Stimulated activated CD8-positive, alpha-beta memory T cell treated with anti-CD3 and anti-CD28 coated beads, Interleukin-4, amount 100 ng/mL, for 24 hours (primary cell): Measurements from ENCODE around the gene CLSTN2.

ENCODE experiments used
- DNase-seq: peaks from one replicate; pipeline ENCODE4 v3.0.0-alpha.2; 2020; ENCODE audit warnings: low read depth

Gene CLSTN2

DNA sequence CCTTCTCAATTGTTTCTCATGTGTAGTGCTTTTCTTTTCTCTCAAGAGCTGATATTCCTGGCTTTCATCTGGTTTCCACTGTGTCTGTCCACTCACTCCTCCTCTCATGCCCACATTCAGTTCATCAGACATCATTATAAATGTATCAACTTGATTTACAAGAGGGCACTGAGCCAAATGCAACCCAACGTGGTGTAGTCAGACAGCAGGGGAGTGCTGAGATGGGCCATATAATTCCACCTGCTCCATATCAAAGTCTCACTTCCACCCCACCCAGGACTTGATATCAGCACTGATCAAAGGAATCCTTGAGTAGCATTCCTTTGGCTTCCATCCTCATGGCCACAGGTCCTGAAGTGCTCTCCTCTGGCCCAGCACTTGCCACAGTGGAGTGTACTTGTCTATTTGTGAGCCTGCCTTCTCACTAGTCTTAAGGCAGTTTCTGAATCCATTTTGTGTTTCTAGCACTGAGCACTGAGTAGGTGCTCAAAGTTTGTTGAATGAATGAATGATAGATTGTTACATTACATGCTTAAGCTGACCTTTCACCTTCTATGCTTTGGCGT is 252.8 kb downstream of the CLSTN2 start:
- no peak for DNase-seq

DNA sequence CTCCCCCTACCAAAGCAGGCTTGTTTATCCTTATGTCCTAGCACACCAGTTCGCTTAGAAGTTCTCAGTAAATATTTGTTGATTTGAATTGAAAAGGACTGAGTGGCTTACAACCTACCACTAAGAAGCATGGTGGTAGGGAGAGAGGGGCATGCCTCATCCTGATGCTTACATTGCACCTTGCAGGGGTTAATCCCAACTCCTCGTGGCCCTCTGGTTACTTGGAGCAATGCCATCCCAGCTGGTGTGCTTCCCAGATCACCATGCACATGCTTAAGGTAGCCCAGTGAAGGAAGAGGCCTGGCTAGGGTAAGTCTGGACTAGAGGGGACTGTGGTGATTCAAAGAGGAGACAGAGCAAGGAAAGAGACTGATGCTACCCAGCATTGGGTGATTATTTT is 253.3 kb downstream of the CLSTN2 start:
- DNase-seq: no peak

DNA sequence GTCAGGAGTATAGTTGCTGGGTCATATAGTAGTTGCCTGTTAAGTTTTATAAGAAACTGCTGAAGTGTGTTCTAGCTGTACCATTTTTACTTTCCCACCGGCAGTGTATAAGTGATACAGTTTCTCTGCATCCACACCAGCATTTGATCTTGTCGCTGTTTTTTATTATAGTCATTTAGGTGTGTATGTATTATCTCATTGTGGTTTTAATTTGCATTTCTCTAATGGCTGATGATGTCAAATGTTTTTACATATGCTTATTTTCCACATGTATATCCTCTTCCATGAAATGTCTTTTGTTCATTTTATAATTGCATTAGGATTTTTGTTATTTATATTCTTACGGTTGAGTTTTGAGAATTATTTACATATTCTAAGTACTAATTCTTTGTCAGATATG is 254.3 kb downstream of the CLSTN2 start:
- DNase-seq: no peak

DNA sequence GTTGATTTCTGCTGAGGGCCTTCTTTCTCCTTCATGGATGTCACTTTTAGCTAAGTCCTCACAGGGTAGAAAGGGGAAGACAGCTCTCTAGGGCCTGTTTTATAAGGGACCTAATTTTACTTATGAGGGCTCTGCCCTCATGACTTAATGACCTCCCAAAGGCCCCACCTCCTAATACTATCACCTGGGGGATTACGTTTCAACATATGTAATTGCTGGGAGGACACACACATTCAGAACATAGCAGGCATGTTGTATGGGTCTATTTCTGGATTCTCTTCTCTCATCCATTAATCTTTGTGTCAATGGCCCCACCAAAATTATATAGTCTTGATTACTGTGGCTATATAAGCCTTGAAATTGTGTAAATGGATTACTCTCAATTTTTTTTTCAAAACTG is 255.0 kb downstream of the CLSTN2 start:
- DNase-seq: no peak

DNA sequence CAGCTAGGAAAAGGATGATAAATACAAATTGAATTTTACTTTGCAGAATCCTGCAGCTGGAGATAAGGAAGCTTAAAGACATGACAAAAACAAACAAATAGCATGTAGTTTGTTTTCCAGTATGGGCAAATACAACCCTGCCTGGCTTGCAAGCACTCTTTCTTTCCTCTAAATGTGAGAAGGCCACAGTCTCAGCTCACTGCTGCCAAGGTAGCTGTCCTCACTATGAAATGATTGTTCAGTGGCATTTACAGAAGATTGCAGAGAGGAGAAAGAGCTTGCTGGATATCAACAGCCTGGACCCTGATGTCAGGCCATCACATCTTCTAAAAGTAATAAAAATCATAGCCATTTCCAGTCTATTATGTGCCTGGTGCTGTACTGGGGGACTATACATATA is 262.0 kb downstream of the CLSTN2 start:
- no peak for DNase-seq

DNA sequence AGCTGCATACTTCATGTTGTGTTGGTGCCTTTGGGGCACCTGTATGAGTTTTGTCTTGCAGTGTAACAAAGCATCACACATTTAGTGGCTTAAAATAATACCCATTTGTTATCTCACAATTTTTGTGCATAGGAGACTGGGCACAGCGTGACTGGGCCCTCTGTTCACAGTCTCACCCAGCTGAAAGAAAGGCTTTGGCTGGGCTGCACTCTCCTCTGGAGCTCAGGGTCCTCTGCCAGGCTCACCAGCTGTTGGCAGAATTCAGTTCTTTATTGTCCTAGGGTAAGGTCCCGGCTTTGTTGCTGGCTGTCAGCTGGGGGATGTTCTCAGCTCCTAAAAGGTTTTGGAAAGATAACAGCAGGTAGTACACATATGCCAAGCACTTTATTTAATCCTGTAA is 263.3 kb downstream of the CLSTN2 start:
- no peak for DNase-seq

DNA sequence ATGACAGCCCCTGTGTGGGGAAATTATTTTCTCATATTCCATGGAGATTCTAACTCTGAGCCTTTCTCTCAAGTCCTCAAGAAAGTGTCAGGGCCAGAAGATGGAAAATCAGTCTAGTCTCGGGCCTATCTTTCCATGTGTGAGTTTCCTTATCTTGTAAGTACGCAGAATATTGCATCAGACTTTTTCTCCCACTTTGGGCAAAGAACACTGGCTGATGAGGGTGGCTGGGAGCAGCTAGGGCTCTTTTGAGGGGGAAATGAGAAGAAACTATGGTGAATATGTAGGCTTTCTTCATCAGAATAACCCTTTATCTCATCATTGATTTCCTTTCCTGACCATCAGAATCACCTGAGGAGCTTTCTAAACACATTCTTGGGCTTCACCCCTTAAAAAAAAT is 264.0 kb downstream of the CLSTN2 start:
- DNase-seq: no peak

DNA sequence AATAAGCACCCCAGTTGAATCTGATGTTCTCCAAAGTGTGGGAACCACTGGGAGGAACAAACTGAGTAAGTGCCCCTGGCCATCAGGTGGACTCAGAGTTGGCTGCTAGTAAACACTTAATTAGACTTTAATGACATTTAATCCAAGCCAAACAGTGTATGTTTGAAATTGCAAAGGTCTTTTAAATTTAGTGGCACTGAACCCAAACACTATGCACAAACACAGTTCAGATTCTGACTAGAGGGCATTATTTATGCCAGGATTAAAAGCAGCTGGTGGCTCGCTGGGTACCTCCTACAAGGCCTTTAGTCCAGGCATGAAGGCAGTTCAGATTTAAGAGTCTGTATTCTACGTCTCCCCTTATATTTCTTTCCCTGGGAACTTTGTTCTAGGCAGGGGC is 264.8 kb downstream of the CLSTN2 start:
- no peak for DNase-seq

DNA sequence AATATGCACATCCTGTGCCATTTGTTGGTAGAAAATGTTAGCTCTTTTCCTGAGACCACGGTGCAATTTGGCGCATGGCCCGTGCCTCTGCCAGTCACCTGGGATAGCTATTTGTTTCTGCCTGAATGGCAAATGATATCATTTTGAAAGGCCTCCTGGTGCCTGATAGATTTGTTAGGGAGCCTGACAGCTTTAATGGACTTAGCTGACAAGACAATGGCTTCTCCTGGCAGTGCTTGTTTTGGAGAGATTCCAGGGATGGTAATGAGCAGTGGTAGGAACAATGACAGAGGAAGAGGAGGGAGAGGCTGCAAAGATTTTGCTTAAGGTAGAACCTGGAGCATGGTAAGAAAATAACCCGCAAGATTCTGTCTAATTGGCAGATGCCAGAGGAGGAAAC is 268.5 kb downstream of the CLSTN2 start:
- DNase-seq: no peak

DNA sequence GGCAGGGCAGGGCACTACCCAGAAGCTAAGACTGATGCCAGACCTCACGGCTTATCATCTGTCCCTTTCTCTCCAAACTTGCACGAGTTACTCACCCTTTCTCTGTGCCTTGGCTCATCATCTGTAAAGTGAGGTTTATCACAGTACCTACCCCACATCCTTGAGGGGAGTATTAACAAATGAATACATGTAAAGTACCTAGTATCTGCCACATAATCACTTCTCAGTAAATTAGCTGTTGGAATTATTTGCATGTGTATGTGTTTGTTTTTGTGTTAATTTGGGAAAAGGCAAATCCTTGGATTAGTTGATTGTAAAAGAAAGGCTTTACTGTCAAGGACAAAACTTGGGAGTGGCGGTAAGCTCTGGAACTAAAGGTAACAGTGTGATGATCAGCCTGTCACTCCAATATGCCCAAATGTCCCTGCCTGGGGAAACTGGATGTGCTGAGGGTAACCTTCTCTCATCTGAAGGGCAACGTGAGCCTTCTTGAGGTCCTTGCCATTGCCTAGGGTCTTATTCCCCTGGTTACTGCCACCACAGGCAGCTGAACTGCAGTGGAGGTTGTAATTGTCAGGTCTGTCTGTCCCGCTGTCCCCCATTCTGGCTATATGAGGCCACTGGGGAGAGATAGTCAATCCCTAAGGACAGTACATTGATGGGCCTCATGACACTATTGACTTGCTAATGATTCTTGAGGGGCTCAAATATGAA is 269.4 kb downstream of the CLSTN2 start:
- no peak for DNase-seq

DNA sequence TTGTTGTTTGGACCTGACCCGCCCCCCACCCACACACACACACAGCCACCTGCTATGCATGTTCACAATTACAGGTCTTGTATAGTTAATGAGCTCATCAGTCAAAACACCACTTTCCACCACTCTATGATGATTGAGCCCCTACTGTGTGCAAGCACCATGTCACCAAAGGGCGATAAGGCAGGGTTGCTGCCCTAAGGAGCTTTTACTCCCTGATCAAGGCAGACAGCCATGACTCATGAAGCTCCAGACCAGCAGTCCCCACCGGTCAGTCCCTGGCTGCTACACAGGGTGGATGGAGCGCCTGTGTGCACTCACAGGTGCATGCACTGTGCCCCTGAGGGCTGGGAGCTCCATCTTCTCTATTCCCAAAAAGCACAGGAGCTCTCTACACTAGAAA is 270.6 kb downstream of the CLSTN2 start:
- DNase-seq: no peak

DNA sequence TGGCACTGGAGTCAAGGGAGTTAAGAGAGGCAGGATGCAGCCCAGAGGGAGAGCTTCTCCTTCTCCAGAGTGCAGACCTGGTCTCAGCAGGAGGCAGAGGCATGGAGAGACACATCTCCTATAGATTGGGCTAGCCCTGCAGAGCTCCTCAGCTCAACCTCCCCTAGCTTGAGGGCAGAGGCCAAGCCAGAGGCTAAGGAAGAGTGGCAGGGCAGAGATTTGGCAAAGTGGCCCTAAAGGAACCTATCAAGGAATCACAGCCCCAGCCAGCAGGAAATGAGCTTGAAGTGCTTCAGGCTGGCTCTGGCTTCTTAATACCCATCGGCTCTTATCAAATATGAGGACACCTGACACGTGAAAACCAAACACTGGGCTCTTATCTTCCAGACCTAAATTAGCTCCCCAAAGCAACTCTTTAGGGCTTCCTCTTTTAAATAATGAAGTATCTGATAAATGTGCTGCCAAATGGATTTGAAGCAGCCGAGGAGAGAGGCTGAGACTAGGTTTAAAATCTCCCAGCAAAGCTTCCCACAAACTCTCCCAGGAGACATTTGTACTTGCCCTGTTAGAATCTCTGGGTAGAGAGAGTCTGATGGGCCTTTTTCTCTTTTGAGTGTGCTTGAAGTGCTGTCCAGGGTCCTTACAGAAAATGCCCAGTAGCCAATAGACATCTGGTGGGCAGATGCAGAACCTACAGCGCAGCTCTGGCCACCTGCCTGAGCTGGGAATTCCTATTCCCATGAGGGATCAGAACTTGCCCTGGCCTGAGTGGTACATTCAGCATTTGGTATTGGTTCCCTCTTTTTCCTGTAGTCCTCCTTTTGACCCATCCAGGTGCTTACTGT is 271.4 kb downstream of the CLSTN2 start:
- DNase-seq: no peak

DNA sequence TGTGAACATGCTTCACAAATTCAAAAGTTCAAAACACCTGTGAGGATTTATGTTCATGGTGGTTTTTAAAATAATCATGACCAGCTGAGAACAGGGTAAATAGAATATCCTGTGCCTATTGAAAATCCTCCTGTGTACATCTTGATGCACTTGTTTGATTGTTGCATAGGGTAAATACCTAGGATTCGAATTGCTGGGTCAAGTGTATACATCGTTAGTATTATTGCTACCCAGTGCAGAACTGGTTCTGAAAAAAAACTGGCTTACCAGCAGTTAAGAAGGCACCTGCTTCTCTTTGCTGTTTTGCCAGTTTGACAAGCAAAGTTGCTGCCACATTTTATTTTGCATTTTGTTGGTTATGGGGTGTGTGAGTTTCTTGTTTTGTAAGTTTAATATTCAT is 272.6 kb downstream of the CLSTN2 start:
- no peak for DNase-seq

DNA sequence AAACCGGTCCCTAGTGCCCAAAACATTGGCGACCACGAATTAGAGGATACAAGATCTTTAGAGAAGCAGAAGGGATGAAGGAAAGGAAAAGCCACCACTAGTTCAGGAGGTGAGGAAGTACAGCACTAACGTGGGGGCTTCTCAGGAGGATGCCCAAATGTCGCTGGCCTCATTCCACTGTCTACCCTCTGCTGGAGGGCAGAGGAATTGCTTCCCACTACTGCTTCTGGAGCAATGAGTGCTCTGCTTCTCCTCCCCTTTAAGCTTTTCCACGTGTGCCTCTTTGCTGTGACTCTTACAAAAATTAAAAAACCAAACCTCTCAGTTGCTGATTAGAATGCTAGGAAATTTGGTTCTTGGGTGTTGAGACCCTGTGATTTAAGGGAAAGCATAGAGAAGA is 281.3 kb downstream of the CLSTN2 start:
- no peak for DNase-seq

DNA sequence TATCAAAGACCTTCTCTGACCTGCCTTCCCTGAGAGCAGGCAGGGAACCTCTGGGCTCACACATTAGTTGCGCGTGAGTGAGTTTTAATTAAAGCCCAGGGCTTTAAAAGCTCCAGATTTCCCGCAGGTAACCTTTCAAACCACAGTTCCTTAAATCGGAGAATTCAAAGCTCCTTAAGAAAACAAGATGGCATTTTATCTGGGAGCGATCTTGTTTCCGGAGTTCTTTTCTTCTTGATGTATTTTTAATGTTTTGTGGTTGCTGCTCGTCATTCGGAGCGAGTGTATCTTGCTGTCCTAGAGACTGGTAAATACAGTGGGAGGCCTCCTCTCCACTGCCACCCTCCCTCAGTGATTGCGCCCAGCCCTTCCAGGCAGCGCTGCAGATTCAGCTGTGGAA is 284.3 kb downstream of the CLSTN2 start:
- no peak for DNase-seq

DNA sequence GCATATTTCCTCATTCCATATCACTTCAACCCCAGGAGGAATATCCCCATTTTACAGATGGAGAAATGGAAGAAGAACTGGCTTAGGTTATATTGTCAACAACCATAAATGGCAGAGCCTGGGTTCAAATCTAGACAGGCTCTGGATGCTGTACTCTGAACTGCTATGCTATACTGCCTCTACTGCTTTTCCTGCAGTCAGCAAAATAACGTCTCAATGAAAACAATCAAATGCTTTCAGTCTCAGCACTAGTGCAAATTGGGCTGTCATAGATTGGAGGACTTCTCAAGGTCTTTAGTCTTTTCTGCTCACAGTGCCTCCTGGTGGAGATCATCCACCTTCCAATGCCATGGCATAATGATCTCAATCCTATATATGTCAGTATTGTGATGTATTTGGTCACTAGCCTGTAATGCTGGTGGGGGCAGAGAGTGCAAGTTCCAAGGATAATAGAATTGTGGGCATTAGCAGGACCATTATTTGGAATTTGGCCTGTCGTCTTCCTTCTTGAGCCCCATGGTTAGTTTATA is 285.0 kb downstream of the CLSTN2 start:
- DNase-seq: no peak

DNA sequence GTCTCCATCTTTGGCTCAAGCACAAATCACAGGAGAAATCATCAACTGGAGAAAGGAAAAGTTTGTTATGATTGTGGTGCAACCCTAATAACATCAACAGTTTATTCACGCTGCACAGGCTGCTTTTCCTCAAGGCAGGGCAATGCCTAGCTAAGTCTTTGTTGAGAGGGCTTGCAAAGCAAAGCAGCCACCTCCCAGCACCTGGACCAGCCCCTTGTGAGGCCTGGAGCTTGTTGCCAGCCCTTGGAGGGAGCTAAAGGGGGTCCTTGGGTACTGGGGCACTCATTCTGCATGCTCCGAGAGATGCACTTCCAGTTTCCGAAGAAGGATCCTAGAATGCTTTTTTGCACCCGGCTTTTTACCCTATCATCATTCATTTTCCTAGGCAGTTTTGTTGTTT is 288.2 kb downstream of the CLSTN2 start:
- DNase-seq: no peak

DNA sequence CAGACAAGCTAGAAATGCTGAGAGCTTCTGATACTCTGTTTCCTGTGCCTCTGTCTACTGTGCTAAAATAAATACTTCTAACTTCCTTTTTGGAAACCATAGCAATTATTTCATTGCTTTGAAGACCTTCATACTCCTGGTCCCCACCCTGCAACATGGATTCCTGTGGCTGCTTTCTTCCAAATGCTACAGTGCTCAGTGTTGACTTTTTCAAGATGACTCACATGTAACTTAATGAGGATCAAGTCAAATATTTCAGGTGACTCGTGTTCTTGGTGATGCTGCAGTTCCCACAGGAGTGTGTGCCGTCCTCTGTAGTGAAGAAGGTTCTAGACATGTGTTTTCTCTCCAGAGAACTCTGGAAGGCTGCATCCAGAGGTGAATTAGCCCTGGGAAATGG is 288.6 kb downstream of the CLSTN2 start:
- DNase-seq: no peak

DNA sequence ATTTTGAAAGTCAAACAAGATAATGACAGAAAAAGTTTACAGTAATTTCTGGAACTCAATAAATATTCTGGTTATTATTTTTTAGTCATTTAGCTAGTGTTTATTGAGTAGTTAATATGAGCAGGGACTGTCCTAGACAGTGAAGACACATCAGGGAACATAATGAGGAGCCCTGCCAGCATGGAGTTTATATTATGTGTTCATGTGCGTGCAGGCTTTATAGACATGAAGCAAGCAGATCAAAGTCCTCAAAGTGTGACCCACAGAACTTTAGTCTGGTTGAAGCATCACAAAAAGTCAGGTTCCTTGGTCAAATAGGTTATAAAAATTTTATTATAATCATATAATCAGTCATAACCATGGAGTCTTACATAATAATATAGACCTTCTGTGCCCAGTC is 289.3 kb downstream of the CLSTN2 start:
- no peak for DNase-seq

DNA sequence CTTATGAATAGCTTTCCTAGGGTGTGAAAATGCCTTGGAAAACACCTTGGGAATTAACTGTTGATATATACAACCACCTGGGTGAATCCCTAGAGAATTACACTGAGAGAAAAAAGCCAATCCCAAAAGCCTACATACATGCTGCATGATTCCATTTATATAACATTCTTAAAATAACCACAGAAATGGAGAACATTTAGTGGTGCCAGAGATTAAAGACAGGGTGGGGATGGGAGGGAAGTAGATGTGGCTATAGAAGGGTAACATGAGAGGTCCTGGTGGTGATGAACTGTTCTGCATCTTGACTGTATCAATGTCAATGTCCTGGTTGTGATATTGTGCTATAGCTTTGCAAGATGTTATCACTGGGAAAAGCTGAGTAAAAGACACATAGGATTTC is 291.0 kb downstream of the CLSTN2 start:
- no peak for DNase-seq

DNA sequence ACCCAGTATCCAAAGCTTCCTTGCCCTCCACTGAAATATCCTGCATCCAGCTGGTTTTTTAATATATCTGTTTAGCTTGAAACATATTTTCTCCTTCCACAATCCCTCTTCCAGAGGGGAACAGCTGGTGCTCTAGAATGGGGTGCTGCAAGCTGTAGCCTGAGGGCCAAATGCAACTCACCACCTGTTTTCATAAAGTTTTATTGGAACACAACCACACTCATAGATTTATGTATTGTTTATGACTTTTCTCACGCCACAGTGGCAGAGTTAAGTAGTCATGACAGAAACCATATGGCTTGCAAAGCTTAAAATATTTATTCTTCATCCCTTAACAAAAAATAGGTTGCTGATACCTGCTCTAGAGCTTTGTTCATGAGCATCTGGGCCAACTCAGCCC is 298.7 kb downstream of the CLSTN2 start:
- no peak for DNase-seq

DNA sequence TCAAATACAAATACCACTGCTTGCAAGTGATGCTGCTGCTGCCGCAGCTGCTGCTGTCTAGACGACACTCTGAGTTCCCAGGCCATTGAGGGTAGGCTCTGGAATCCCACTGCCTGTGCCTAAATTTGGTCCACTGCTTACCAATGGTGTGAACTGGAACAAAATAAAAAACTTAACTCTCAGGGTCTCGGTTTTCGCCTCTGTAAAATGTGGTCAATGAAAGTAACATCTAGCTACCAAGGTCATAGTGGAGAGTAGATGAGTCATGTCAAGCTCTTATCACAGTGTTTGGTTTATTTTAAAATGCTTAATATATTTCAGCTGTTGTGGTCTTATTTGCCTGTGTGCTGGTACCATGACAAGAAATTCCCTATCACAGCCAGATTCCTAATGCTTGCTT is 299.3 kb downstream of the CLSTN2 start:
- DNase-seq: no peak

DNA sequence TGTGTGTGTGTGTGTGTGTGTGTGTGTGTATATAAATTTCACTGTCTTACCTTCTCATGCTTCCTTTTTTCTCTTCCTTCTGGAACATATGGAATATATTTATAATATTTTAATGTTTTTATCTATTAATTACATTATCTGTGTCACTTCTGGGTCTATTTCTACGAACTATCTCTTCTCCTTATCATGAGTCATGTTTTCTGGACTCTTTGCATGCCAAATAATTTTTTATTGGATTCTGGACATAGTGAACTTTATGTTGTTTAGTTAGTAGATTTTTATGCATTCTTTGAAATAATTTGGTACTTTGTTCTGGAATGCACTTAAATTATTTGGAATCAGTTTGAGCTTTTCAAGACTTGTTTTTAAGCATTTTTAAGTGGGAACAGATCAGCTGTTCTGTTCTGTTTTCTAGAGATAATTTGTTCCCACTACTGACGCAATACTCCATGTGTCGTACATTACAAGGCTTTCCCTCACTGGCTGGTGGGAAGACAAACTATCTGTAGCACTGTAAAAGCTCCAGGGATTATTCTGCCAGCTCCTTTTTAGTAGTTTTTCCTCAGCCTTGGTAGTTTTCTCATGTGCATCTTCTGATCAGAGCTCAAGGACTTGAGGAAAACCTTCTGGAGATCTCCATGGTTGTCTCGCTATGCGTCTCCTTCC is 302.0 kb downstream of the CLSTN2 start:
- DNase-seq: no peak
